HG03354 (cell line): ENCODE data around the gene NEIL1.
"Not testable (repeated sequence)": the region's sequence is repeated elsewhere in the genome, so short reads cannot be mapped to it uniquely, and the experiment has no call there.

Experiments
- ATAC-seq: cut with Tn5 transposase; IDR thresholded peaks from one replicate; pipeline ENCODE4 v1.9.1; 2021; ENCODE audit warnings: mild to moderate bottlenecking; ENCODE audit not compliant: unreplicated experiment, poor library complexity, severe bottlenecking

The NEIL1 gene

GRCh38 chr15:75346796-75347221 lies at the start of gene NEIL1:
Gene NEIL1 (plus strand): TSS chr15:75347039. CDS start chr15:75348906, 1,867 bp downstream.
- ATAC-seq, result no peak

- not testable (repeated sequence) for ATAC-seq
Measured at GRCh38 chr15:75298541-75299310, 48.1 kb upstream of the NEIL1 start.

GRCh38 chr15:75299311-75299688 lies 47.5 kb upstream of the NEIL1 start:
- not testable (repeated sequence) for ATAC-seq

- ATAC-seq, result not testable (repeated sequence)
Measured at GRCh38 chr15:75300026-75300425, 46.8 kb upstream of the NEIL1 start.

GRCh38 chr15:75302318-75302717 lies 44.5 kb upstream of the NEIL1 start:
- ATAC-seq, result no peak

GRCh38 chr15:75302753-75303152 lies 44.1 kb upstream of the NEIL1 start:
- ATAC-seq, result not testable (repeated sequence)

GRCh38 chr15:75306188-75306587 lies 40.7 kb upstream of the NEIL1 start:
- no peak for ATAC-seq

- ATAC-seq, result no peak
Measured at GRCh38 chr15:75307778-75308390, 39.0 kb upstream of the NEIL1 start.

GRCh38 chr15:75309711-75310110 lies 37.1 kb upstream of the NEIL1 start:
- no peak for ATAC-seq

GRCh38 chr15:75312548-75312947 lies 34.3 kb upstream of the NEIL1 start:
- ATAC-seq, result not testable (repeated sequence)

GRCh38 chr15:75313116-75313845 lies 33.6 kb upstream of the NEIL1 start:
- no peak for ATAC-seq

- no peak for ATAC-seq
Measured at GRCh38 chr15:75314552-75315290, 32.1 kb upstream of the NEIL1 start.

GRCh38 chr15:75319231-75319897 lies 27.5 kb upstream of the NEIL1 start:
- not testable (repeated sequence) for ATAC-seq

GRCh38 chr15:75321711-75322110 lies 25.1 kb upstream of the NEIL1 start:
- ATAC-seq, result no peak

GRCh38 chr15:75325922-75326321 lies 20.9 kb upstream of the NEIL1 start:
- ATAC-seq, result no peak

GRCh38 chr15:75327005-75327404 lies 19.8 kb upstream of the NEIL1 start:
- no peak for ATAC-seq

GRCh38 chr15:75327491-75327890 lies 19.3 kb upstream of the NEIL1 start:
- no peak for ATAC-seq

- ATAC-seq, result no peak
Measured at GRCh38 chr15:75328493-75329314, 18.1 kb upstream of the NEIL1 start.

GRCh38 chr15:75329571-75329970 lies 17.3 kb upstream of the NEIL1 start:
- no peak for ATAC-seq
